M059J (cell line): ENCODE measurements around the gene CTNNB1. TPM values are rescaled to one million over a fixed set of nuclear protein-coding genes. Genes with fewer than 3 reads are reported as not detected.
A peak's percentile ranks its signal among the peaks of the same experiment; 100 is the strongest.

Experiments
- DNase-seq: peaks from one replicate; pipeline ENCODE4 v3.0.0-alpha.2; 2012; ENCODE audit warnings: low read depth
- total RNA-seq: library from RNA; depleted of rRNA; stranded (reverse); fragments of >200 nt; shearing (Covaris generic); gene quantifications from 2 replicates; pipeline ENCODE4 v1.2.3, GENCODE V29; 2014

Gene CTNNB1
- total RNA-seq, 1 experiment from 2014 or later: 368 TPM

- DNase-seq: no peak
Observed at GRCh38 chr3:41192885-41193284, 6.4 kb upstream of the CTNNB1 start.

GRCh38 chr3:41193794-41194539, 5.3 kb upstream of the CTNNB1 start:
- no peak for DNase-seq

GRCh38 chr3:41194701-41195100, 4.6 kb upstream of the CTNNB1 start:
- DNase-seq: no peak

- DNase-seq: no peak
Observed at GRCh38 chr3:41195946-41196345, 3.4 kb upstream of the CTNNB1 start.

- DNase-seq: no peak
Observed at GRCh38 chr3:41196499-41197410, 2.5 kb upstream of the CTNNB1 start.

GRCh38 chr3:41198046-41198445, 1.3 kb upstream of the CTNNB1 start:
- DNase-seq: no peak

- DNase-seq: no peak
Observed at GRCh38 chr3:41198526-41198925, 779 bp upstream of the CTNNB1 start.

- DNase-seq: peak; percentile 27
Observed at GRCh38 chr3:41199866-41200668, 762 bp downstream of the CTNNB1 start.

- DNase-seq: peak; percentile 48
Observed at GRCh38 chr3:41200669-41201021, 1.3 kb downstream of the CTNNB1 start.

GRCh38 chr3:41202075-41202833, 2.9 kb downstream of the CTNNB1 start:
- DNase-seq: no peak

GRCh38 chr3:41202834-41203345, 3.6 kb downstream of the CTNNB1 start:
- peak; percentile 60 for DNase-seq

- no peak for DNase-seq
Observed at GRCh38 chr3:41204369-41204768, 5.1 kb downstream of the CTNNB1 start.

GRCh38 chr3:41205591-41205990, 6.3 kb downstream of the CTNNB1 start:
- no peak for DNase-seq

GRCh38 chr3:41207355-41207754, 8.1 kb downstream of the CTNNB1 start:
- DNase-seq: no peak

GRCh38 chr3:41208507-41209220, 9.4 kb downstream of the CTNNB1 start:
- DNase-seq: no peak

GRCh38 chr3:41209646-41210045, 10.3 kb downstream of the CTNNB1 start:
- no peak for DNase-seq

- DNase-seq: no peak
Observed at GRCh38 chr3:41210966-41211365, 11.7 kb downstream of the CTNNB1 start.

- no peak for DNase-seq
Observed at GRCh38 chr3:41212088-41212487, 12.8 kb downstream of the CTNNB1 start.

GRCh38 chr3:41213588-41213987, 14.3 kb downstream of the CTNNB1 start:
- DNase-seq: no peak

GRCh38 chr3:41216422-41216821, 17.1 kb downstream of the CTNNB1 start:
- DNase-seq: no peak

- no peak for DNase-seq
Observed at GRCh38 chr3:41216993-41217392, 17.7 kb downstream of the CTNNB1 start.
